ENCODE results near the gene KCNMB4.
A peak's percentile ranks its signal among the peaks of the same experiment; 100 is the strongest.

The KCNMB4 gene

DNA sequence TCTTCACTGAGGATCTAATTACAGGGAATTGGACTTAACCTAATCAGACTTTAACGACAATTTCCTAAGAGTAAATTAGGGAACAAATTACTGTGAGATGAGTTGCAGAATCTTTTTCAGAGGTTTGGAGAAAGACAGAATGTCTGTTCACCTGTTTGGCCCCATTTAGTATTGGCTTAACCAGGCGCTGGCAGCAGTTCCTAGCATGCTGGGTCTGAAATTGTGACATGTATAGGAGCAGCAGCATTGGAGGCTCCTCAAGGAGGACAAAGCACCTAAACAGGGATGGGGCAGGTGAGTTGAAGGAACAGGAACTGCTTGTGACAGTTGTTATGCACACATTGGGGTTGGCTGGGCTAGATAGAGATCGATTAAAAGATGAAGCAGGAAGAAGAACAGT lies 51.0 kb downstream of the KCNMB4 start:
- no peak overlapping the region for H2AFZ ChIP-seq (ENCODE audit: insufficient read depth, low read length, poor library complexity)
- no peaks in the 10 kb centered on the region for H3K79me1 ChIP-seq (ENCODE audit: low read length)
- no peak overlapping the region for H2BK12ac ChIP-seq (ENCODE audit: low read length)
- DNase-seq: no peak
- no peak overlapping the region for H3K9ac ChIP-seq (ENCODE audit: low read length)
- no peaks in the 10 kb centered on the region for H3K79me2 ChIP-seq (ENCODE audit: control insufficient read depth, insufficient read depth, low read length, poor library complexity)
- H2BK5ac ChIP-seq (ENCODE audit: low read depth, low read length, poor library complexity): no peak overlapping the region
- H3K9me3 ChIP-seq (ENCODE audit: insufficient read depth, low read depth, low read length): no peaks in the 10 kb centered on the region
- no peak overlapping the region for H4K12ac ChIP-seq (ENCODE audit: low read depth, low read length)
- no peak overlapping the region for H3K4ac ChIP-seq (ENCODE audit: low read depth, low read length)
- no peaks in the 10 kb centered on the region for H3K36me3 ChIP-seq (ENCODE audit: control insufficient read depth in 1 of 2, insufficient read depth in 2 of 2, low read length in 2 of 2)
- no peak overlapping the region for H3K14ac ChIP-seq (ENCODE audit: low read length)
- H4K8ac ChIP-seq (ENCODE audit: low read depth, low read length): no peak overlapping the region
- no peaks in the 10 kb centered on the region for H3K4me1 ChIP-seq (ENCODE audit: control insufficient read depth in 1 of 2, insufficient read depth in 2 of 2, low read length in 2 of 2)
- no peak overlapping the region for H3K4me3 ChIP-seq (ENCODE audit: low read depth, low read length)
- no peak overlapping the region for H3K27ac ChIP-seq (ENCODE audit: low read depth, low read length)
- H3K18ac ChIP-seq (ENCODE audit: low read length): no peak overlapping the region
- H2BK120ac ChIP-seq (ENCODE audit: insufficient read depth, low read length, poor library complexity): no peak overlapping the region
- no peak overlapping the region for H4K91ac ChIP-seq (ENCODE audit: low read depth, low read length)
- H3K23ac ChIP-seq (ENCODE audit: low read length): no peak overlapping the region
- H3K27me3 ChIP-seq (ENCODE audit: insufficient read depth, low read length): no peaks in the 10 kb centered on the region
- no CpG with 5 or more reads among the region's 3 CpGs for WGBS (ENCODE audit: extremely low coverage, insufficient coverage, insufficient read length)
- H2AK5ac ChIP-seq (ENCODE audit: low read length): no peak overlapping the region
- no peak overlapping the region for H3K4me2 ChIP-seq (ENCODE audit: low read length)

GRCh38 chr12:70418101-70418500 lies 52.0 kb downstream of the KCNMB4 start:
- H3K4ac ChIP-seq (ENCODE audit: low read depth, low read length): no peak overlapping the region
- no peak overlapping the region for H2BK12ac ChIP-seq (ENCODE audit: low read length)
- DNase-seq: peak in 1 of 2 donors; percentile 22
- H3K36me3 ChIP-seq (ENCODE audit: control insufficient read depth in 1 of 2, insufficient read depth in 2 of 2, low read length in 2 of 2): no peaks in the 10 kb centered on the region
- H3K9ac ChIP-seq (ENCODE audit: low read length): no peak overlapping the region
- H2AFZ ChIP-seq (ENCODE audit: insufficient read depth, low read length, poor library complexity): no peak overlapping the region
- no peak overlapping the region for H3K14ac ChIP-seq (ENCODE audit: low read length)
- H3K9me3 ChIP-seq (ENCODE audit: insufficient read depth, low read depth, low read length): no peaks in the 10 kb centered on the region
- no peak overlapping the region for H3K27ac ChIP-seq (ENCODE audit: low read depth, low read length)
- H3K4me1 ChIP-seq (ENCODE audit: control insufficient read depth in 1 of 2, insufficient read depth in 2 of 2, low read length in 2 of 2): no peaks in the 10 kb centered on the region
- H3K18ac ChIP-seq (ENCODE audit: low read length): no peak overlapping the region
- H4K12ac ChIP-seq (ENCODE audit: low read depth, low read length): no peak overlapping the region
- no peak overlapping the region for H2BK5ac ChIP-seq (ENCODE audit: low read depth, low read length, poor library complexity)
- no peaks in the 10 kb centered on the region for H3K79me2 ChIP-seq (ENCODE audit: control insufficient read depth, insufficient read depth, low read length, poor library complexity)
- H3K79me1 ChIP-seq (ENCODE audit: low read length): no peaks in the 10 kb centered on the region
- no peak overlapping the region for H2BK120ac ChIP-seq (ENCODE audit: insufficient read depth, low read length, poor library complexity)
- H2AK5ac ChIP-seq (ENCODE audit: low read length): no peak overlapping the region
- H4K91ac ChIP-seq (ENCODE audit: low read depth, low read length): no peak overlapping the region
- no peak overlapping the region for H3K4me3 ChIP-seq (ENCODE audit: low read depth, low read length)
- no peak overlapping the region for H3K4me2 ChIP-seq (ENCODE audit: low read length)
- no CpG with 5 or more reads among the region's 3 CpGs for WGBS (ENCODE audit: extremely low coverage, insufficient coverage, insufficient read length)
- H3K27me3 ChIP-seq (ENCODE audit: insufficient read depth, low read length): no peaks in the 10 kb centered on the region
- H4K8ac ChIP-seq (ENCODE audit: low read depth, low read length): no peak overlapping the region
- H3K23ac ChIP-seq (ENCODE audit: low read length): no peak overlapping the region

DNA sequence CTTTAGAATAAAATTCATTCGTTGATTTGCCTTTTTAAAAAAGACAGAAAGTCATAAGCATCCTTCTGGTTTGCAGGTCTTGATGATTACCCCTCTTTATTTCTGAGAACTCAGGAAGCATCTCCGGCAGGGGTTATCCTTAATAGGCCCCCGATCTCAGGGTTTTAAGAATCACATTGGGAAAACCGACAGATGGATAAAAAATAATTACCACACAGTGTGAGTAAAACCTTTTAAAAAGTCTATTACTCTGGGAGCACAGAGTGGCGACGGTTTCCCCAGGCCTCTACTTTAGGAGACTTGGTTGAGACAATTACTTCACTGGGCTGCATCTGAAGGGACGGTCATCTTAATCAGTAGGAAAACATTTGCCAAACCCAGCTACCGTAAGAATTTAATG lies 56.5 kb downstream of the KCNMB4 start:
- Histone ChIP-seq H3K79me1 (ENCODE audit: low read length) (no peaks in the 10 kb centered on the region), H3K27me3 (ENCODE audit: insufficient read depth, low read length) (no peaks in the 10 kb centered on the region), H2BK120ac (ENCODE audit: insufficient read depth, low read length, poor library complexity) (no peak overlapping the region), H4K91ac (ENCODE audit: low read depth, low read length) (no peak overlapping the region), H3K9me3 (ENCODE audit: insufficient read depth, low read depth, low read length) (no peaks in the 10 kb centered on the region), H3K79me2 (ENCODE audit: control insufficient read depth, insufficient read depth, low read length, poor library complexity) (no peaks in the 10 kb centered on the region), H3K4me3 (ENCODE audit: low read depth, low read length) (no peak overlapping the region), H2AFZ (ENCODE audit: insufficient read depth, low read length, poor library complexity) (no peak overlapping the region), H3K9ac (ENCODE audit: low read length) (no peak overlapping the region), H3K14ac (ENCODE audit: low read length) (no peak overlapping the region), H3K36me3 (ENCODE audit: control insufficient read depth in 1 of 2, insufficient read depth in 2 of 2, low read length in 2 of 2) (no peaks in the 10 kb centered on the region), H3K27ac (ENCODE audit: low read depth, low read length) (no peak overlapping the region), H3K18ac (ENCODE audit: low read length) (no peak overlapping the region), H4K12ac (ENCODE audit: low read depth, low read length) (no peak overlapping the region), H3K23ac (ENCODE audit: low read length) (no peak overlapping the region), H4K8ac (ENCODE audit: low read depth, low read length) (no peak overlapping the region), H3K4me1 (ENCODE audit: control insufficient read depth in 1 of 2, insufficient read depth in 2 of 2, low read length in 2 of 2) (no peaks in the 10 kb centered on the region), H2BK12ac (ENCODE audit: low read length) (no peak overlapping the region), H3K4ac (ENCODE audit: low read depth, low read length) (no peak overlapping the region), H2AK5ac (ENCODE audit: low read length) (no peak overlapping the region), H2BK5ac (ENCODE audit: low read depth, low read length, poor library complexity) (no peak overlapping the region), H3K4me2 (ENCODE audit: low read length) (no peak overlapping the region)
- WGBS (ENCODE audit: extremely low coverage, insufficient coverage, insufficient read length): no CpG with 5 or more reads among the region's 8 CpGs
- no peak for DNase-seq

DNA sequence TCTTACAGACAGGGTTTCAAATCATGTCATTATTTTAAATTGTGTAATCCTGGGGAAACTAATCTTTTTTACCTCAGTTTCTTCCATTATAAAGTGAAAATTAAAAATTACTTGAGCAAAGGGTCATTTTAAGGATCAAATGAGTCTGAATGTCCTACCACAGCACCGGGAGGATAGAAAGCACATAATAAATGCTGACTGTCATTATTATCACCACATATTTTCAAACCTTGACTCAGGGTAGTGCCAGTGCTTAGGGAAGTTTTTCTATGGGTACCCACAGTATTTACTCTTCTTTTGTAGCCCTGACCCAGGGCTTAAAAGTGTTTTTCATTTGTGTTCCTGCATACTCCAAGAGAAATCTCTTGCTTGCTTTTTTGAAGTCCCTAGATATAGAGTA lies 60.5 kb downstream of the KCNMB4 start:
- H3K23ac ChIP-seq (ENCODE audit: low read length): no peak overlapping the region
- no peak overlapping the region for H2BK120ac ChIP-seq (ENCODE audit: insufficient read depth, low read length, poor library complexity)
- no peak overlapping the region for H3K4me2 ChIP-seq (ENCODE audit: low read length)
- no peaks in the 10 kb centered on the region for H3K4me1 ChIP-seq (ENCODE audit: control insufficient read depth in 1 of 2, insufficient read depth in 2 of 2, low read length in 2 of 2)
- H4K91ac ChIP-seq (ENCODE audit: low read depth, low read length): no peak overlapping the region
- H4K8ac ChIP-seq (ENCODE audit: low read depth, low read length): no peak overlapping the region
- no peak overlapping the region for H4K12ac ChIP-seq (ENCODE audit: low read depth, low read length)
- no peak overlapping the region for H3K9ac ChIP-seq (ENCODE audit: low read length)
- H2AK5ac ChIP-seq (ENCODE audit: low read length): no peak overlapping the region
- no peaks in the 10 kb centered on the region for H3K27me3 ChIP-seq (ENCODE audit: insufficient read depth, low read length)
- no peak overlapping the region for H3K4ac ChIP-seq (ENCODE audit: low read depth, low read length)
- no peak overlapping the region for H2AFZ ChIP-seq (ENCODE audit: insufficient read depth, low read length, poor library complexity)
- H3K27ac ChIP-seq (ENCODE audit: low read depth, low read length): no peak overlapping the region
- H2BK12ac ChIP-seq (ENCODE audit: low read length): no peak overlapping the region
- no peak overlapping the region for H3K18ac ChIP-seq (ENCODE audit: low read length)
- no peaks in the 10 kb centered on the region for H3K79me2 ChIP-seq (ENCODE audit: control insufficient read depth, insufficient read depth, low read length, poor library complexity)
- no peak overlapping the region for H3K4me3 ChIP-seq (ENCODE audit: low read depth, low read length)
- H3K79me1 ChIP-seq (ENCODE audit: low read length): no peaks in the 10 kb centered on the region
- H3K9me3 ChIP-seq (ENCODE audit: insufficient read depth, low read depth, low read length): no peaks in the 10 kb centered on the region
- no peak for DNase-seq
- peaks cover 0 to 3% of the 10 kb centered on the region in 2 experiments for H3K36me3 ChIP-seq (ENCODE audit: control insufficient read depth in 1 of 2, insufficient read depth in 2 of 2, low read length in 2 of 2)
- H3K14ac ChIP-seq (ENCODE audit: low read length): no peak overlapping the region
- H2BK5ac ChIP-seq (ENCODE audit: low read depth, low read length, poor library complexity): no peak overlapping the region
- WGBS (ENCODE audit: extremely low coverage, insufficient coverage, insufficient read length): no CpG with 5 or more reads among the region's 1 CpG
